ENCODE measurements around the gene SIGLEC9.

SIGLEC9 gene

GRCh38 chr19:51110666-51110971 lies 14.1 kb upstream of the SIGLEC9 start:
- H3F3A ChIP-seq (ENCODE audit: insufficient read depth, low read length) = no peaks in the 10 kb centered on the region
- no peak for TF ChIP-seq EZH2 (optimal IDR thresholded peaks at IDR 0.05; ENCODE audit: low read depth, low read length)
- TF ChIP-seq CTCF (IDR thresholded peaks at IDR 0.05; ENCODE audit: low read length) = no peak
- no peak for TF ChIP-seq EZH2phosphoT487 (IDR thresholded peaks at IDR 0.05; ENCODE audit: low read length)
- no peak overlapping the region for H3K27ac ChIP-seq (ENCODE audit: low read length)
- no peak overlapping the region for H2AFZ ChIP-seq (ENCODE audit: low read length)
- H3K9me2 ChIP-seq (replicated peaks; ENCODE audit: insufficient read depth, low read length) = no peaks in the 10 kb centered on the region
- no peak overlapping the region for H3K4me3 ChIP-seq (ENCODE audit: low read length)
- no peak overlapping the region for H3K9ac ChIP-seq (ENCODE audit: low read length)
- peaks cover 3% of the 10 kb centered on the region; the same call in 1 of the 2 replicates for H3K4me1 ChIP-seq (ENCODE audit: low read length)
- H3K36me3 ChIP-seq (replicated peaks; ENCODE audit: insufficient read depth, low read length) = no peaks in the 10 kb centered on the region
- H4K20me1 ChIP-seq (ENCODE audit: insufficient read depth, low read length) = no peaks in the 10 kb centered on the region
- no peak overlapping the region for H3K4me2 ChIP-seq (ENCODE audit: low read depth, low read length)
- DNase-seq = no peak
- H3K79me2 ChIP-seq (ENCODE audit: low read length) = peaks cover 21% of the 10 kb centered on the region
- no peaks in the 10 kb centered on the region for H3K9me3 ChIP-seq (replicated peaks; ENCODE audit: insufficient read depth, low read length)
- H3K27me3 ChIP-seq (replicated peaks; ENCODE audit: insufficient read depth, low read length) = peaks cover 37% of the 10 kb centered on the region

- no peak overlapping the region for H3K9ac ChIP-seq (ENCODE audit: low read length)
- peaks cover 15% of the 10 kb centered on the region for H3K79me2 ChIP-seq (ENCODE audit: low read length)
- H3K9me3 ChIP-seq (replicated peaks; ENCODE audit: insufficient read depth, low read length) = no peaks in the 10 kb centered on the region
- H2AFZ ChIP-seq (ENCODE audit: low read length) = no peak overlapping the region
- no peak for TF ChIP-seq CTCF (IDR thresholded peaks at IDR 0.05; ENCODE audit: low read length)
- TF ChIP-seq EZH2phosphoT487 (IDR thresholded peaks at IDR 0.05; ENCODE audit: low read length) = no peak
- no peak for TF ChIP-seq EZH2 (optimal IDR thresholded peaks at IDR 0.05; ENCODE audit: low read depth, low read length)
- H3K4me3 ChIP-seq (ENCODE audit: low read length) = no peak overlapping the region
- no peaks in the 10 kb centered on the region for H3F3A ChIP-seq (ENCODE audit: insufficient read depth, low read length)
- H3K4me2 ChIP-seq (ENCODE audit: low read depth, low read length) = no peak overlapping the region
- H3K4me1 ChIP-seq (ENCODE audit: low read length) = peaks cover 3% of the 10 kb centered on the region; the same call in 1 of the 2 replicates
- H3K27ac ChIP-seq (ENCODE audit: low read length) = no peak overlapping the region
- H3K9me2 ChIP-seq (replicated peaks; ENCODE audit: insufficient read depth, low read length) = no peaks in the 10 kb centered on the region
- H3K36me3 ChIP-seq (replicated peaks; ENCODE audit: insufficient read depth, low read length) = no peaks in the 10 kb centered on the region
- no peaks in the 10 kb centered on the region for H4K20me1 ChIP-seq (ENCODE audit: insufficient read depth, low read length)
- H3K27me3 ChIP-seq (replicated peaks; ENCODE audit: insufficient read depth, low read length) = peaks cover 45% of the 10 kb centered on the region
- DNase-seq = no peak
Measured at GRCh38 chr19:51111606-51112005, 13.1 kb upstream of the SIGLEC9 start.

GRCh38 chr19:51114087-51114729 lies 10.5 kb upstream of the SIGLEC9 start:
- H3K4me2 ChIP-seq (ENCODE audit: low read depth, low read length) = no peak overlapping the region
- H3F3A ChIP-seq (ENCODE audit: insufficient read depth, low read length) = no peaks in the 10 kb centered on the region
- no peaks in the 10 kb centered on the region for H3K4me1 ChIP-seq (ENCODE audit: low read length)
- no peak overlapping the region for H3K27ac ChIP-seq (ENCODE audit: low read length)
- H3K79me2 ChIP-seq (ENCODE audit: low read length) = no peaks in the 10 kb centered on the region
- H3K27me3 ChIP-seq (replicated peaks; ENCODE audit: insufficient read depth, low read length) = peaks cover 67% of the 10 kb centered on the region
- H2AFZ ChIP-seq (ENCODE audit: low read length) = no peak overlapping the region
- no peak overlapping the region for H3K9ac ChIP-seq (ENCODE audit: low read length)
- no peaks in the 10 kb centered on the region for H3K9me2 ChIP-seq (replicated peaks; ENCODE audit: insufficient read depth, low read length)
- no peak for TF ChIP-seq EZH2phosphoT487 (IDR thresholded peaks at IDR 0.05; ENCODE audit: low read length)
- no peak for TF ChIP-seq CTCF (IDR thresholded peaks at IDR 0.05; ENCODE audit: low read length)
- H3K9me3 ChIP-seq (replicated peaks; ENCODE audit: insufficient read depth, low read length) = no peaks in the 10 kb centered on the region
- H3K4me3 ChIP-seq (ENCODE audit: low read length) = no peak overlapping the region
- H3K36me3 ChIP-seq (replicated peaks; ENCODE audit: insufficient read depth, low read length) = no peaks in the 10 kb centered on the region
- H4K20me1 ChIP-seq (ENCODE audit: insufficient read depth, low read length) = no peaks in the 10 kb centered on the region
- DNase-seq = no peak

Measured in MM.1S (cell line).